ENCODE results near the gene OR4C13.
"Not testable (repeated sequence)": the region's sequence is repeated elsewhere in the genome, so short reads cannot be mapped to it uniquely, and the experiment has no call there.

Gene OR4C13

DNA sequence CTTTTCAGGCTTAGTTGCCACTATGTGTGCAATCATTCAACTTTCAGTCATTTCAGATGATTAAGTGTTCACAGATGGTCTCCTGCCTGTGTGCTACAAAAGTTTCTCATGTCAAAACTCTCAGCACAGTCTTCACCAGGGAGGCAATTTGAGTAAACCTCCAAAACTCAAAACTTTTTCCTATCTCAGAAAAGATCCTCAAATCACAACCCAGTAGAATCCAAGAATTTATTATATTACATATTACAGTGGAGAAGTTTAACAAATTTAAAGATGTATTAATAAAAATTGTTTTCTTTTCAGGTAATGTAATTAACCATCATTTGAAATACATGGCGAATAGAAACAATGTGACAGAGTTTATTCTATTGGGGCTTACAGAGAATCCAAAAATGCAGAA lies at the start of gene OR4C13:
TSS of gene OR4C13 (plus strand) at position 301 of the 400 bp plus-strand sequence. CDS start at position 333, 32 bp downstream.
- no peak for DNase-seq (ENCODE audit: low spot score)

DNA sequence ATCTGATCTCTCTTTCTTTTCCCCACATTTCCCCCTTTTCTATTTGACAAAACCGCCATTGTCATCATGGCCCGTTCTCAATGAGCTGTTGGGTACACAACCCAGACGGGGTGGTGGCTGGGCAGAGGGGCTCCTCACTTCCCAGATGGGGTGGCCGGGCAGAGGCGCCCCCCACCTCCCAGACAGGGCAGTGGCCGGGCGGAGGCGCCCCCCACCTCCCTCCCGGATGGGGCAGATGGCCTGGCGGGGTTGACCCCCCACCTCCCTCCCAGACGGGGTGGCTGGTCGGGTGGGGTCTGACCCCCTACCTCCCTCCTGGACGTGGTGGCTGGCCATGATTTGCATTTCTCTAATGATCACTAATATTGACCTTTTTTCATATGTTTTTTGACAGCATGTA lies 40.7 kb upstream of the OR4C13 start:
- not testable (repeated sequence) for DNase-seq (ENCODE audit: low spot score)

DNA sequence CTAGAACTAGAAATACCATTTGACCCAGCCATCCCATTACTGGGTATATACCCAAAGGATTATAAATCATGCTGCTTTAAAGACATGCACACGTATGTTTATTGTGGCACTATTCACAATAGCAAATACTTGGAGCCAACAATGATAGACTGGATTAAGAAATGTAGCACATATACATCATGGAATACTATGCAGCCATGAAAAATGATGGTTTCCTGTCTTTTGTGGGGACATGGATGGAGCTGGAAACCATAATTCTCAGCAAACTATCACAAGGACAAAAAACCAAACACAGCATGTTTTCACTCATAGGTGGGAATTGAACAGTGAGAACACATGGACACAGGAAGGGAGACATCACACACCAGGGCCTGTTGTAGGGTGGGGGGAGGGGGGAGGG lies 3.5 kb upstream of the OR4C13 start:
- DNase-seq (ENCODE audit: low spot score) = not testable (repeated sequence)

DNA sequence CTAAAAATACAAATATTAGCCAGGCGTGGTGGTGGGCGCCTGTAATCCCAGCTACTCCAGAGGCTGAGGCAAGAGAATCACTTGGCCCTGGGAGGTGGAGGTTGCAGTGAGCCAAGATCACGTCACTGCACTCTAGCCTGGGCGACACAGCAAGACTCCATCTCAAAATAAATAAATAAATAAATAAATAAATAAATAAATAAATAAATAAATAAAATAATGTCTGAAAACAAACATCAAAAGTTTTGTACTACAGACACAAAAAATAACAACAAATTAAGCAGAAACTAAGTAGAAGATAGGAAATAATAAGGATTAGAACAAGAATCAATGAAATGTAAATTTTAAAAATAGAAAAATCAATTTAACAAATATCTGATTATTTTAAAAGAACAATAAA lies 21.2 kb downstream of the OR4C13 start:
- DNase-seq (ENCODE audit: low spot score) = not testable (repeated sequence)

DNA sequence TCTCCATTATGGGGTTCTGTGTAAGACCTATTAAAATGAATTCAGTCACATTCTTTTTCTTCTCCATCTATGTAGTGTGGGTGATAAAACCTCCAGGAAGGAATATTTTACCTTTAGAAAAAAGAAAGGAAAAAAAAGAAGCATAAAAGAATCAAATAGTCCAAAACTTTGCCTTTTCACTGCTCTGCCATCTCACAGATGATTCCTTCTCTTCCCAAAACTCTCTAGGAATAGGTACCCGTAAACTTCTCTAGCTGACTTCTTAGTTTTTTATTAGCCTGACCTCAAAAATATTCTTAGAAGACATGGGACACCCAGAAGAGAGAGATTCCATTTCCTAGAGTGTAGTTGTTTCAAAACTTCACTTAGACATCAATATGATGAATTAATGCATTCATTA lies 30.2 kb downstream of the OR4C13 start, which contains the start of gene OR4C12:
TSS of gene OR4C12 (minus strand) at position 101 of the 400 bp plus-strand sequence. CDS start at position 67, 34 bp downstream.
- DNase-seq (ENCODE audit: low spot score) = not testable (repeated sequence)

DNA sequence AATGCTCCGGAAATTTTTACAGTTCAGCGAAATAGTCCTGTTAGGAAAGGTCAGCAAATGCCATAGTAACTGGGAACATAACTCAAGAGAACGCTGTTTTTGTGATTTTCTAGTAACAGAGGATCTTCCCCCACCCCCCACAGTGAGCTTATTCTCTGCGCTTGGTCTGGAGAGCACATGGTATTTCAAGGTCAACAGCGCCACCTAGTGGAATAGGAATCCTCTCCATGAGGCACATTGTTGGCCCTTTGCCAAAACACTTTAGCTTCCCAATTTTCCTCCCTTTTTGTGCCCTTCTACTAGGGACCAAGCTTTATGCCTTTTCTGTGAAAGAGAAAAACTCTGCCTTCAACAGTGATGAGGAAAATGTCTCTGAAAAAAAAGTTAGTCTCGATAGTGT lies 43.4 kb downstream of the OR4C13 start:
- DNase-seq (ENCODE audit: low spot score) = peak; percentile 4

Data from AG08396 (cell line).